ENCODE data around the gene VIPR2.

The VIPR2 gene

DNA sequence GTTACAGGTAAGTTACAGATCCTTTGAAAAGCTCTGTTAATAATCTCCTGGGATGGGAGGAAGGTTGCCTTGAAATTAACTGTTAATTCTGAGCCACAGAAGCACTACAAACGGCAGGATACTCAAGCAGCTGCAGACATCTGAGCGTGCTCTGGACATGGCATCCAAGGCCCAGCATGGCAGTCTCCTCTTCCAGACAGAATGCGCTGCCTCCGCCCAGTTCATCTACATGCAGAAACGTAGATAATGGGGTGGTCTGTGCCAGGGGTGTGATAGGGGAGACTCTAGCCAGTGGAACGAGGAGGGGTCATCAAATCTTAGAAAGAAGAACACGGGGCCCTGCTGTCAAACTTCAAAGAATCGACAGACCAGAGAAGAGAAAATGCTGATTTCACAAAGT, 13.8 kb downstream of the VIPR2 start:
- no peak for TF ChIP-seq FOXP2 (optimal IDR thresholded peaks at IDR 0.05; ENCODE audit: borderline replicate concordance, extremely low read depth, extremely low read length, insufficient read depth)
- no peak for TF ChIP-seq POLR2AphosphoS5 (IDR thresholded peaks at IDR 0.05; ENCODE audit: low read depth, low read length)
- no peak for TF ChIP-seq SIN3A (IDR thresholded peaks at IDR 0.05; ENCODE audit: borderline replicate concordance, insufficient read depth, low read length)
- no peak for TF ChIP-seq TAF1 (IDR thresholded peaks at IDR 0.05; ENCODE audit: borderline replicate concordance, insufficient read depth, low read length)
- TF ChIP-seq, protein P1, sequence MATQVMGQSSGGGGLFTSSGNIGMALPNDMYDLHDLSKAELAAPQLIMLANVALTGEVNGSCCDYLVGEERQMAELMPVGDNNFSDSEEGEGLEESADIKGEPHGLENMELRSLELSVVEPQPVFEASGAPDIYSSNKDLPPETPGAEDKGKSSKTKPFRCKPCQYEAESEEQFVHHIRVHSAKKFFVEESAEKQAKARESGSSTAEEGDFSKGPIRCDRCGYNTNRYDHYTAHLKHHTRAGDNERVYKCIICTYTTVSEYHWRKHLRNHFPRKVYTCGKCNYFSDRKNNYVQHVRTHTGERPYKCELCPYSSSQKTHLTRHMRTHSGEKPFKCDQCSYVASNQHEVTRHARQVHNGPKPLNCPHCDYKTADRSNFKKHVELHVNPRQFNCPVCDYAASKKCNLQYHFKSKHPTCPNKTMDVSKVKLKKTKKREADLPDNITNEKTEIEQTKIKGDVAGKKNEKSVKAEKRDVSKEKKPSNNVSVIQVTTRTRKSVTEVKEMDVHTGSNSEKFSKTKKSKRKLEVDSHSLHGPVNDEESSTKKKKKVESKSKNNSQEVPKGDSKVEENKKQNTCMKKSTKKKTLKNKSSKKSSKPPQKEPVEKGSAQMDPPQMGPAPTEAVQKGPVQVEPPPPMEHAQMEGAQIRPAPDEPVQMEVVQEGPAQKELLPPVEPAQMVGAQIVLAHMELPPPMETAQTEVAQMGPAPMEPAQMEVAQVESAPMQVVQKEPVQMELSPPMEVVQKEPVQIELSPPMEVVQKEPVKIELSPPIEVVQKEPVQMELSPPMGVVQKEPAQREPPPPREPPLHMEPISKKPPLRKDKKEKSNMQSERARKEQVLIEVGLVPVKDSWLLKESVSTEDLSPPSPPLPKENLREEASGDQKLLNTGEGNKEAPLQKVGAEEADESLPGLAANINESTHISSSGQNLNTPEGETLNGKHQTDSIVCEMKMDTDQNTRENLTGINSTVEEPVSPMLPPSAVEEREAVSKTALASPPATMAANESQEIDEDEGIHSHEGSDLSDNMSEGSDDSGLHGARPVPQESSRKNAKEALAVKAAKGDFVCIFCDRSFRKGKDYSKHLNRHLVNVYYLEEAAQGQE (IDR thresholded peaks at IDR 0.05; ENCODE audit: insufficient read depth in 1 of 2, low read depth in 2 of 2, low read length in 2 of 2), result no peak

DNA sequence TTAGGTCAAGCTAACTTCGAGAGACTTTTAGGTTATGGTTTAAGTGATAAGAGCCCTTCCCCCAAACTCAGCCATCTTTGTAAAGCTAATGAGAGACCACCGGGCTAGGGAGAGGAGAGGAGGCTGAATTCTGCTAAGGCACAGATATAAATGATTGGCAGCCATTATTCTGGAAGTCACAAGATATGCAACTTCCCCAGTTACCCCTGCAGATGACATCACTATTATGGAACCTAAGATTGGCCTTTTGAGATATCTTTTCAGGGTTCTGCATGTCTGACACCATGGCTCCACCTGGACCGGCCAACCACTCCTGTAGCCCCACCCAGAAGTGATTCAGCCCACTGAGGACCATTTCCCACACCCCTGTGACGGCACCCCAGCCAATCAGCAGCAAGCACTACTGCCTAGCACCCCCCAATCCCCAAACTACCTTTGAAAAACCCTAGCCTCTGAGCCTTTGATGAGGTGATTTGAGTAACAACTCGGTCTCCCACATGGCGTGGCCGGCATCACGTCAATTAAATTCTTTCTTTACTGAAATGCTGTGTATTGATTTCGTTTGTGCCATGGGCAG, 14.4 kb downstream of the VIPR2 start:
- TF ChIP-seq TAF1 (IDR thresholded peaks at IDR 0.05; ENCODE audit: borderline replicate concordance, insufficient read depth, low read length) (no peak), POLR2AphosphoS5 (IDR thresholded peaks at IDR 0.05; ENCODE audit: low read depth, low read length) (no peak), FOXP2 (optimal IDR thresholded peaks at IDR 0.05; ENCODE audit: borderline replicate concordance, extremely low read depth, extremely low read length, insufficient read depth) (no peak), SIN3A (IDR thresholded peaks at IDR 0.05; ENCODE audit: borderline replicate concordance, insufficient read depth, low read length) (no peak)
- TF ChIP-seq, protein P1 (IDR thresholded peaks at IDR 0.05; ENCODE audit: insufficient read depth in 1 of 2, low read depth in 2 of 2, low read length in 2 of 2), result no peak

DNA sequence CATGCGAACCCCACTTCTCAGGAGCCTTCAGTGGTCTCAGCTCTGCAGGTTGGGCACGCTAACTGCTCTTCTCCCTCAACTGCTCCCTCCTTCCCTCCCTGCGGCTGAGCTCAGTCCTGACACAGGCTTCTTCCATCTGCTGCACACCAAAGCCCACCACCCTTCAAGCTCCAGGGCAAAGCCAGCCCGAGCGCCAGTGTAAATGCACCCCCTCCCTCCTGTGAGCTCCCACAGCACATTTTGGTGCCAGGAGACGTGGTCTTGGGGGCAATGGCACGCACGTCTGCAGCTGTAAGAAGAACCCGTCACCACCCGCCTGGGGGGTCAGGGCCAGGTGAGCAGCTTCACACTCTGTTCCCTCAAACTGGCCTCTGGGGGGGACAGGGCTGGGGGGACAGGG, 15.9 kb downstream of the VIPR2 start:
- TF ChIP-seq SIN3A (IDR thresholded peaks at IDR 0.05; ENCODE audit: borderline replicate concordance, insufficient read depth, low read length) (no peak), FOXP2 (optimal IDR thresholded peaks at IDR 0.05; ENCODE audit: borderline replicate concordance, extremely low read depth, extremely low read length, insufficient read depth) (no peak), POLR2AphosphoS5 (IDR thresholded peaks at IDR 0.05; ENCODE audit: low read depth, low read length) (no peak), TAF1 (IDR thresholded peaks at IDR 0.05; ENCODE audit: borderline replicate concordance, insufficient read depth, low read length) (no peak)
- TF ChIP-seq, protein P1 (IDR thresholded peaks at IDR 0.05; ENCODE audit: insufficient read depth in 1 of 2, low read depth in 2 of 2, low read length in 2 of 2), result no peak

DNA sequence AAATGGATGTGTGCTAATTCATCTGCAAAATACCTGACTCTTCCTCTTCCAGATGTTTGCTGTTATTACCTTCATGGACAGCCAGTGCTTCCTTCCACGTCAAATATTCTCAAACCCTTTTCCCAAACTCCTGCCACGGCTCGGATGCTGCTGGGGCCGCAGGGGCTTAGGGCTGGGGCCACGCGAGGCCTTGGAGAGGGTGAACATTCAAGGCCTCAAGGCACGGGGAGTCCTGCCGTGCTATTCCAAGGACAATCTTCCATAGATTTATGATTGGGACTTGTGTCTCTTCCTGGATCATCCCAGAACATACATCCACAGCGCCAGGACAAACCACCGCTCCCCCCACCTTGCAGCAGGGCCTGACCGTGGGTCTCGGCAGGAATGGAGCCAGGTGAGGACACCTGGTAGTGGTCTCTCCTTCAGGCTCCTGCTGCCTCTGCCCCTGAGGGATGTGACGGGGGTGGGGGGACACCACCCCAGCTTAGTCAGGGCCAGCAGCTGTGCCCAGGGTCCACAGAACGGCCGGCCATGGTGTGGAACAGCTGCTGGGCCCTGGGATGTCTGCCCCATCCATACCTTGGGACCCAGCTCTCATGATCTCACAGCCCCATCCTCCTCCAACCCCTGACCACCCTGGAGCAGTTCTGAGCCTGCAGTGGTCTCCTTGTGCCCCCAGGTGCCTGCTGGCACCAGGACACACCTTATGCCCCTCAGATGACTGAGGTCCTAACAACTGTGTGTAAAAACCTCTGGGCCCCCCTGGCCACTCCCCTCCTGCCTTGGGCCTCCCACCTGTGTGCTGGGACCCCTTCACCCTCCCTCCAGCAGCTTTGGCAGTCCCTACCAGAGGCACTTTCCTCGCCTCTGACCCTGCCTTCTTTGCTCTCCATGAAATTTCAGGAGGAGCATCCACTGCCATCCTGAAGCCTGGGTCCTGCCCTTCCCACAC, 16.7 kb downstream of the VIPR2 start:
- TF ChIP-seq POLR2AphosphoS5 (IDR thresholded peaks at IDR 0.05; ENCODE audit: low read depth, low read length) (no peak), FOXP2 (optimal IDR thresholded peaks at IDR 0.05; ENCODE audit: borderline replicate concordance, extremely low read depth, extremely low read length, insufficient read depth) (no peak), SIN3A (IDR thresholded peaks at IDR 0.05; ENCODE audit: borderline replicate concordance, insufficient read depth, low read length) (no peak), TAF1 (IDR thresholded peaks at IDR 0.05; ENCODE audit: borderline replicate concordance, insufficient read depth, low read length) (no peak)
- TF ChIP-seq, protein P1 (IDR thresholded peaks at IDR 0.05; ENCODE audit: insufficient read depth in 1 of 2, low read depth in 2 of 2, low read length in 2 of 2), result no peak
